Liver (tissue), 9 donors: ENCODE data around the gene FBXL4. TPM values are rescaled to one million over a fixed set of nuclear protein-coding genes. Genes with fewer than 3 reads are reported as not detected.

ENCODE experiments used
- DNase-seq: peaks from one replicate; pipeline ENCODE4 v3.0.0-alpha.2; 2017; ENCODE audit warnings: low spot score
- H3K27ac ChIP-seq, 2 donors: one replicate each; pipeline ENCODE4 v1.7.0; 2013; ENCODE audit warnings: inconsistent platforms in 2 of 2, low read length in 2 of 2, control low read depth in 1 of 2, low read depth in 1 of 2, mild to moderate bottlenecking in 1 of 2
- H3K27me3 ChIP-seq, 4 donors: one replicate each; pipeline versions ENCODE4 v1.6.1 to v1.7.0; 2013; ENCODE audit warnings: low read length in 3 of 4, inconsistent platforms in 1 of 4, mild to moderate bottlenecking in 1 of 4, moderate library complexity in 1 of 4; ENCODE audit not compliant: control insufficient read depth in 4 of 4, insufficient read depth in 4 of 4
- H3K36me3 ChIP-seq, 4 donors: one replicate each; pipeline versions ENCODE4 v1.6.1 to v1.7.0; 2013; ENCODE audit warnings: low read length in 3 of 4, mild to moderate bottlenecking in 3 of 4, low read depth in 1 of 4, moderate library complexity in 1 of 4; ENCODE audit not compliant: control insufficient read depth in 4 of 4, insufficient read depth in 3 of 4
- H3K4me1 ChIP-seq, 4 donors: one replicate each; pipeline versions ENCODE4 v1.6.1 to v1.7.0; 2013; ENCODE audit warnings: low read length in 3 of 4, mild to moderate bottlenecking in 3 of 4, moderate library complexity in 1 of 4; ENCODE audit not compliant: control insufficient read depth in 4 of 4, insufficient read depth in 4 of 4
- H3K4me3 ChIP-seq, 3 donors: one replicate each; pipeline versions ENCODE4 v1.6.1 to v1.7.0; 2013; ENCODE audit warnings: low read length in 3 of 3, control low read depth in 1 of 3, low read depth in 1 of 3, mild to moderate bottlenecking in 1 of 3
- H3K9ac ChIP-seq, 2 donors: one replicate each; pipeline ENCODE4 v1.7.0; 2013; ENCODE audit warnings: low read length in 2 of 2, mild to moderate bottlenecking in 2 of 2, moderate library complexity in 2 of 2, control low read depth in 1 of 2, low read depth in 1 of 2
- H3K9me3 ChIP-seq, 4 donors: one replicate each; pipeline versions ENCODE4 v1.6.1 to v1.7.0; 2013; ENCODE audit warnings: low read length in 3 of 4; ENCODE audit not compliant: control insufficient read depth in 4 of 4
- CTCF ChIP-seq: fragments of 150-350 bp; IDR thresholded peaks from 2 replicates; pipeline ENCODE4 v1.5.1; 2017; ENCODE audit warnings: improper control_type of control experiment, low read depth, low read length; ENCODE audit not compliant: missing input control
- EGR1 ChIP-seq, 2 donors: IDR thresholded peaks; 2 replicates each; pipeline ENCODE4 v1.6.1; 2016 to 2018; ENCODE audit warnings: antibody characterized with exemption in 2 of 2, low read depth in 2 of 2
- FOXA1 ChIP-seq: IDR thresholded peaks from 2 replicates; pipeline ENCODE4 v1.6.1; 2016; ENCODE audit warnings: antibody characterized with exemption
- FOXA2 ChIP-seq: IDR thresholded peaks from 2 replicates; pipeline ENCODE4 v1.6.1; 2016; ENCODE audit warnings: antibody characterized with exemption
- HNF4G ChIP-seq: IDR thresholded peaks from 2 replicates; pipeline ENCODE4 v1.6.1; 2016; ENCODE audit warnings: antibody characterized with exemption
- JUND ChIP-seq, 2 donors: IDR thresholded peaks; 2 replicates each; pipeline ENCODE4 v1.6.1; 2016; ENCODE audit warnings: antibody characterized with exemption in 2 of 2
- MAX ChIP-seq: IDR thresholded peaks from 2 replicates; pipeline ENCODE4 v1.6.1; 2016; ENCODE audit warnings: antibody characterized with exemption
- NR2F2 ChIP-seq: IDR thresholded peaks from 2 replicates; pipeline ENCODE4 v1.6.1; 2016; ENCODE audit warnings: antibody characterized with exemption
- RAD21 ChIP-seq, 2 donors: IDR thresholded peaks; 2 replicates each; pipeline ENCODE4 v1.6.1; 2016; ENCODE audit warnings: antibody characterized with exemption in 2 of 2, mild to moderate bottlenecking in 2 of 2
- REST ChIP-seq: IDR thresholded peaks from 2 replicates; pipeline ENCODE4 v1.6.1; 2016; ENCODE audit warnings: antibody characterized with exemption, mild to moderate bottlenecking
- TAF1 ChIP-seq: conservative IDR thresholded peaks from 2 replicates; pipeline ENCODE4 v1.6.1; 2016; ENCODE audit warnings: antibody characterized with exemption, mild to moderate bottlenecking
- ZBTB33 ChIP-seq: IDR thresholded peaks from 2 replicates; pipeline ENCODE4 v1.6.1; 2016; ENCODE audit warnings: antibody characterized with exemption
- WGBS: extraction: QIAGEN DNeasy Blood & Tissue Kit; methylation state at CpG from one replicate; pipeline ENCODE4 v1.1.7; 2013; 5-methylcytosine and 5-hydroxymethylcytosine counted together
- polyA plus RNA-seq, 2 donors: library from polyadenylated mRNA; stranded (reverse) in 1 of 2; unstranded in 1 of 2; fragments of 200-250 nt in 1 of 2; fragments of >200 nt in 1 of 2; fragmentation: Nextera tagmentation in 1 of 2; extraction: Ambion mirVana in 1 of 2; gene quantifications; one replicate each; pipeline versions ENCODE4 v1.2.1 to v1.2.3, GENCODE V29; 2013 to 2015
- total RNA-seq, 2 donors: library from RNA; depleted of rRNA; stranded (reverse); fragments of >200 nt; gene quantifications; one replicate each; pipeline ENCODE4 v1.2.3, GENCODE V29; 2014
- donor health status: healthy.
- donor health status: healthy.
- donor health status: healthy.
- donor health status: healthy.
- donor health status: healthy.

The FBXL4 gene
- total and polyA plus RNA-seq, 4 donors: 4.1 to 18.8 (median 14.0) TPM

- H3K4me1 ChIP-seq: peaks cover 10 to 23% (median 17%) of the 10 kb centered on the region in 4 donors
- TF ChIP-seq RAD21 (IDR thresholded peaks at IDR 0.05) (peak; percentile 57 to 70), CTCF (peak; percentile 19), TAF1 (no peak)
- H3K4me3 ChIP-seq: no peak overlapping the region
- peaks cover 0 to 2% (median 0%) of the 10 kb centered on the region in 4 donors for H3K9me3 ChIP-seq
- no peak overlapping the region for H3K27ac ChIP-seq
- DNase-seq: no peak
- H3K36me3 ChIP-seq: no peaks in the 10 kb centered on the region
- WGBS: 24% methylated on average over 5 of the region's 5 CpGs
- H3K9ac ChIP-seq: no peak overlapping the region
- H3K27me3 ChIP-seq: peaks cover 0 to 42% (median 17%) of the 10 kb centered on the region in 4 donors
Measured at GRCh38 chr6:98839781-98840361, 107.9 kb downstream of the FBXL4 start.

GRCh38 chr6:98838975-98839374 is 108.8 kb downstream of the FBXL4 start:
- Histone ChIP-seq H3K27me3 (peaks cover 0 to 42% (median 17%) of the 10 kb centered on the region in 4 donors), H3K27ac (no peak overlapping the region), H3K9ac (no peak overlapping the region), H3K4me1 (peaks cover 11 to 23% (median 16%) of the 10 kb centered on the region in 4 donors), H3K36me3 (no peaks in the 10 kb centered on the region), H3K9me3 (peaks cover 0 to 2% (median 0%) of the 10 kb centered on the region in 4 donors), H3K4me3 (no peak overlapping the region)
- TF ChIP-seq FOXA1: no peak
- TF ChIP-seq HNF4G: no peak
- TF ChIP-seq REST: no peak
- no peak for TF ChIP-seq FOXA2
- WGBS: 39% methylated on average over 1 of the region's 1 CpG
- DNase-seq: no peak

- Histone ChIP-seq H3K9me3 (peaks cover 0 to 2% (median 0%) of the 10 kb centered on the region in 4 donors), H3K9ac (no peak overlapping the region), H3K4me1 (peaks cover 15 to 33% (median 26%) of the 10 kb centered on the region in 4 donors), H3K27ac (no peak overlapping the region), H3K4me3 (no peak overlapping the region), H3K27me3 (peaks cover 0 to 40% (median 15%) of the 10 kb centered on the region in 4 donors), H3K36me3 (no peaks in the 10 kb centered on the region)
- TF ChIP-seq EGR1 (IDR thresholded peaks at IDR 0.05; ENCODE audit: low read depth in 2 of 2) (no peak), REST (no peak), CTCF (no peak), JUND (IDR thresholded peaks at IDR 0.05) (no peak), MAX (no peak), TAF1 (no peak), HNF4G (no peak), ZBTB33 (no peak), NR2F2 (no peak)
- no peak for DNase-seq
- WGBS: 21% methylated on average over 4 of the region's 4 CpGs
Measured at GRCh38 chr6:98838032-98838431, 109.7 kb downstream of the FBXL4 start.
